ENCODE results near the gene ICA1L. TPM values are rescaled to one million over a fixed set of nuclear protein-coding genes. Genes with fewer than 3 reads are reported as not detected.

ICA1L gene
- total and polyA plus RNA-seq, 2 of the 13 experiments (the other 11 are each of a cell fraction or from before 2014, with no cell fraction given) = 1.5 to 2.4 TPM

GRCh38 chr2:202782940-202783558 lies 88.5 kb downstream of the ICA1L start:
- ATAC-seq (no peak), FAIRE-seq (no peak), DNase-seq (ENCODE audit: low spot score) (no peak)
- no peak for TF ChIP-seq ATRX (CRISPR knock-in tag; IDR thresholded peaks at IDR 0.05; ENCODE audit: borderline replicate concordance)
- 96% methylated on average over 3 of the region's 3 CpGs for WGBS (ENCODE audit: low lambda C conversion rate)
- no peak overlapping the region for H3K9ac ChIP-seq (ENCODE audit: insufficient read depth, low read depth, low read length)
- no peak overlapping the region for H3K27ac ChIP-seq (ENCODE audit: extremely low read length, insufficient read depth, low read length)
- no peaks in the 10 kb centered on the region for H3K79me2 ChIP-seq (ENCODE audit: insufficient read depth, low read length)
- H3K4me1 ChIP-seq (ENCODE audit: insufficient read depth, low read length) = peaks cover 10% of the 10 kb centered on the region
- no peak overlapping the region for H3K4me2 ChIP-seq (ENCODE audit: low read depth, low read length)
- ChIA-PET CTCF (ENCODE audit: low intra/inter-chr PET ratio, low total read pairs) (no interaction called here), POLR2A (no interaction called here)
- BruUV-seq (replicated peaks) = no TSS peak
- no peak overlapping the region for H3K4me3 ChIP-seq (replicated peaks in 1 of 3; ENCODE audit: insufficient read depth in 1 of 3, low read depth in 2 of 3, low read length in 3 of 3)
- in situ Hi-C loops (cut with HindIII; ENCODE audit: extremely low pct_ligation_motif_present, low pct_unique_long_range_greater_than_20kb) (no loop called here), intact Hi-C loops (cut with micrococcal nuclease; ENCODE audit: unreplicated experiment) (no loop called here)
- no peaks in the 10 kb centered on the region for H3K9me3 ChIP-seq (ENCODE audit: low read length)
- H2AFZ ChIP-seq (ENCODE audit: low read length) = no peak overlapping the region
- H3K27me3 ChIP-seq (ENCODE audit: control insufficient read depth in 1 of 2, insufficient read depth in 2 of 2, low read length in 2 of 2) = no peaks in the 10 kb centered on the region
- H4K20me1 ChIP-seq (ENCODE audit: insufficient read depth, low read length) = no peaks in the 10 kb centered on the region
- peaks cover 4 to 14% of the 10 kb centered on the region in 2 experiments; a peak in 4 of 5 replicates for H3K36me3 ChIP-seq (replicated peaks in 1 of 2; ENCODE audit: control insufficient read depth in 1 of 2, insufficient read depth in 2 of 2, low read length in 2 of 2)

- H3K79me2 ChIP-seq (ENCODE audit: insufficient read depth, low read length) = no peaks in the 10 kb centered on the region
- H3K4me3 ChIP-seq (replicated peaks in 1 of 3; ENCODE audit: insufficient read depth in 1 of 3, low read depth in 2 of 3, low read length in 3 of 3) = no peak overlapping the region
- intact Hi-C loops (cut with micrococcal nuclease; ENCODE audit: unreplicated experiment) = no loop called here
- no peaks in the 10 kb centered on the region for H3K9me3 ChIP-seq (ENCODE audit: low read length)
- CTCF ChIA-PET (ENCODE audit: low intra/inter-chr PET ratio, low total read pairs) = no interaction called here
- H4K20me1 ChIP-seq (ENCODE audit: insufficient read depth, low read length) = no peaks in the 10 kb centered on the region
- no peak overlapping the region for H3K4me2 ChIP-seq (ENCODE audit: low read depth, low read length)
- BruUV-seq (replicated peaks) = no TSS peak
- DNase-seq (ENCODE audit: low spot score) (no peak), ATAC-seq (peak; percentile 52; the same call in 1 of the 3 replicates), FAIRE-seq (no peak)
- H3K4me1 ChIP-seq (ENCODE audit: insufficient read depth, low read length) = no peaks in the 10 kb centered on the region
- POLR2A ChIA-PET = no interaction called here
- in situ Hi-C loops (cut with HindIII; ENCODE audit: extremely low pct_ligation_motif_present, low pct_unique_long_range_greater_than_20kb) = no loop called here
- H3K27ac ChIP-seq (ENCODE audit: extremely low read length, insufficient read depth, low read length) = no peak overlapping the region
- H3K36me3 ChIP-seq (replicated peaks in 1 of 2; ENCODE audit: control insufficient read depth in 1 of 2, insufficient read depth in 2 of 2, low read length in 2 of 2) = peaks cover 3 to 19% of the 10 kb centered on the region in 2 experiments; a peak in 4 of 5 replicates
- H3K27me3 ChIP-seq (ENCODE audit: control insufficient read depth in 1 of 2, insufficient read depth in 2 of 2, low read length in 2 of 2) = no peaks in the 10 kb centered on the region
- H2AFZ ChIP-seq (ENCODE audit: low read length) = no peak overlapping the region
- no peak overlapping the region for H3K9ac ChIP-seq (ENCODE audit: insufficient read depth, low read depth, low read length)
- no peak for TF ChIP-seq ATF7-NPFF (CRISPR knock-in tag; IDR thresholded peaks at IDR 0.05; ENCODE audit: low read depth)
- TF ChIP-seq STAG1 (CRISPR knock-in tag; IDR thresholded peaks at IDR 0.05) = no peak
- TF ChIP-seq HNRNPLL (IDR thresholded peaks at IDR 0.05; ENCODE audit: low read depth, low read length, poor library complexity, severe bottlenecking) = no peak
- no peak for TF ChIP-seq ZNF619 (CRISPR knock-in tag; IDR thresholded peaks at IDR 0.05)
- TF ChIP-seq U2AF2 (IDR thresholded peaks at IDR 0.05; ENCODE audit: low read depth, low read length) = no peak
- no peak for TF ChIP-seq POLR2A (IDR thresholded peaks at IDR 0.05; ENCODE audit: insufficient read depth in 1 of 2, low read depth in 2 of 2, low read length in 2 of 2)
- TF ChIP-seq AHDC1 (CRISPR knock-in tag; IDR thresholded peaks at IDR 0.05; ENCODE audit: borderline replicate concordance) = no peak
- no peak for TF ChIP-seq ZBTB25 (CRISPR knock-in tag; IDR thresholded peaks at IDR 0.05)
Observed at GRCh38 chr2:202780514-202781021, 91.0 kb downstream of the ICA1L start.

Measured in HepG2 (cell line).